HG02678 (cell line): ENCODE results near the gene ANTXR1.

Experiments
- ATAC-seq: cut with Tn5 transposase; IDR thresholded peaks from one replicate; pipeline ENCODE4 v1.9.1; 2021; ENCODE audit warnings: mild to moderate bottlenecking, moderate library complexity; ENCODE audit not compliant: unreplicated experiment

ANTXR1 gene

DNA sequence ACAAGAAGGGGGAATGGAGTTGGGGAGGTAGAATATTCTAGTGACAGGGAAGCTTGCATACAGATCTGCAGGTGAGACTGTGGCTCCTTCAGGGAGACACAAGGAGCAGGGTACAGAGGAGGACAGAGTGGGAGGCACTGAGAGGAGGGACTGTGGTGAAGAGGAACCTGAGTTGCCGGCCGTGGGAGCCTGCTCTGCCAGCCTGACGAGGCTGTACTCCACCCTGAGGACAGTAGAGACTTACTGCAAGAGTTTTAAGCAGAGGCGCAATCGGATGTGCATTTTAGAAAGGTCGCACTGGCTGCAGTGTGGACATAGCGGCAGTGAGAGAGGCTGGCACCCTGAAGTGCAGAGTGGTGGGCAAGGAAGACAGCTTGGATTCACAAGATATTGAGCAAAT, 188.3 kb downstream of the ANTXR1 start:
- ATAC-seq: no peak

GRCh38 chr2:69202327-69202726, 189.3 kb downstream of the ANTXR1 start:
- ATAC-seq: no peak

DNA sequence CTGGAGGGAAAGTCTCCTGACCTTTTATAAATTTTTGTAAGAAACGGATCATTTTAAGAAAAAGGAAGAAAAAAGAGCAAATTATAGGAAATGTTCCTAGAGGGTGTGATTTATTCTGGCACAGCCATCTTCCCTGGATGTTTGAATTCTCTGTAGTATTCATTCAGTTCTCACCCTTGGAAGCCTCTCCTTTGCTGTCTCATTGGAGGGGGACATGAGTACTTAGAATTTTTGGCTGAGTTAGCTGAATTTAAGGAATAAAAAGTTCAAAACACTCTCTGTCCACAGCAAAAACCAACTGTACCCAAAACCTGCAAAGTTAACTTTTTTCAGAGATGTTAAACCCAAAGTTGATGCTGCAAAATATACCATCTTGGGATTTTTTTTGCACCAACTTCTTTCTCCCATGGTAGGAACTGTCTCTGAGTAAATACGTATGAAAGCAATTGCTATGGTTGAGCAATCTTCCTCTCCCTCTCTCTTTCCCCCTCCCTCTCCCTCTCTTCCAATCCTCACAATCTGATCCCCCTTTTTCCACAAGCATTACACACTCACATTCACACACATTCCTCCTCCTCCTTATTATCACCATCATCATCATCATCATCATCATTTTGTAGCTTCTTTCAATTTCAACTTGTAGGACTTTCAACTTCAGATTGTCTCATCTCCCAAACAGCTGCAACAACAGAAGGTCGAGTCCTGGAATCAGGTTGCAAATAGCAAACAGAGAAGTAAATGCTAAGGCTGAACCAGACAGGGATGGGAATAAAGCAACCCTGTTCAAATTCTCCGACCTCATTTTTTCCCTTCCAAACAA, 190.4 kb downstream of the ANTXR1 start:
- ATAC-seq: no peak

- no peak for ATAC-seq
These were observed 191.7 kb downstream of the ANTXR1 start for GRCh38 chr2:69204654-69205053.

DNA sequence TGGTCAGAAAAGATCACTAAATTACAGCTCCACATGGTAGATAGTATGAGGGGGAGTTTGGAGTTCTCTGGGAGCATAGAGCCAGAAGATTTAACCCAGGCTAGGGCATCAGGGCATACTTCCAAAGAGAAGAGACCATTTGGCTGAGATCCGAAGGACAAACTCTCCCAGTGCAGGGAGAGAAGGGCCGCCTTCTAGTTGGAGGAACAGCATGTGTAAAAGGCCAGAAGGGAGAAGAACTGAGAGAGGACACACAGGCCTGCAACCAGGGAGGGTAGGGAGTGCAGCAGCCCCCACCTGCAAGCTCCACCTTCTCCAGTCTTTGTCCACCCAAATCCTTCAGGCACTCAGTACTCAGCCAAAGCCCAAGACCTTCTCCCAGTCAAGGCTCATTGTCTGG, 192.1 kb downstream of the ANTXR1 start:
- ATAC-seq: no peak

- ATAC-seq: no peak
These were observed 192.5 kb downstream of the ANTXR1 start for GRCh38 chr2:69205491-69205890.

GRCh38 chr2:69208023-69208595, 195.1 kb downstream of the ANTXR1 start:
- no peak for ATAC-seq

- ATAC-seq: no peak
These were observed 196.5 kb downstream of the ANTXR1 start for GRCh38 chr2:69209482-69209881.

- ATAC-seq: no peak
These were observed 197.4 kb downstream of the ANTXR1 start for GRCh38 chr2:69210385-69210784.

GRCh38 chr2:69211048-69211447, 198.1 kb downstream of the ANTXR1 start:
- no peak for ATAC-seq

- ATAC-seq: no peak
These were observed 198.7 kb downstream of the ANTXR1 start for GRCh38 chr2:69211686-69212085.

GRCh38 chr2:69212238-69213028, 199.5 kb downstream of the ANTXR1 start:
- no peak for ATAC-seq

DNA sequence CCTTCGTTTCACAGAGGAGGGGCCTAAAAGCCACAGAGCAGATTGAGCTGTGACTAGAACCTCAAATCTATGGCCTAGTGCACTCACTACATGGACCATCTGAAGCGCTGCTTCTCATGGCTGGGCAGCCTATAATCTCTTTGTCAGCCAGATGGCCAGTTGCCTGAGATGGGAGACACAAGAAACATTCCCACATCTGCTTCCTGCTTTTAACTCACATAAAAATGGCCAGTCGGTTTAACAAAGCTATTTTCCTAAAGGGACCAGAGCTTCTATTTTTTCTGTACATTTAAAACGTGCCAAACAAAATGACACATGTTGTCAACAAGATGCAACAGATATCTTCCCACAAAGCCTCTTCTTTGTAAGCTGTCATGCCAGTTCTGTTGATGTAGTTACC, 200.2 kb downstream of the ANTXR1 start:
- no peak for ATAC-seq

DNA sequence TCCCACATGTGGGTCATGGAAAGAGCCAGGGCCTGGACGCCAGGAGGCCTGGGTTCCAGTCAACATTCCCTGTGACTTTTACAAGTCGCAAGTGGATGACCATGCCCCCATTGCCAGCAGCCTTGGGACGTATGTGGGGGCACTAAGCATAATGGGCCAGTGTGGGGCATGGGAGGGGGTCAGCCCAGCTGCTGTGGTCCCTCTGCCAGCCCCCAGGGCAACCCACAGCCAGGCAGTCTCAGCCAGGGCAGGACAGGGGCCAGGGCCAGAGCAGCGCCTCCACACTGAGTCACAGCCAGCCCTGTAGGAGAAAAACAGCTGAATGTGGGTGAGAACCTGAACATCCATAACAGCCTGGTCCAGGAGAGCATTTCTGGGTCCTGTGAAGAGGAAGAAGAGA, 200.8 kb downstream of the ANTXR1 start:
- no peak for ATAC-seq

DNA sequence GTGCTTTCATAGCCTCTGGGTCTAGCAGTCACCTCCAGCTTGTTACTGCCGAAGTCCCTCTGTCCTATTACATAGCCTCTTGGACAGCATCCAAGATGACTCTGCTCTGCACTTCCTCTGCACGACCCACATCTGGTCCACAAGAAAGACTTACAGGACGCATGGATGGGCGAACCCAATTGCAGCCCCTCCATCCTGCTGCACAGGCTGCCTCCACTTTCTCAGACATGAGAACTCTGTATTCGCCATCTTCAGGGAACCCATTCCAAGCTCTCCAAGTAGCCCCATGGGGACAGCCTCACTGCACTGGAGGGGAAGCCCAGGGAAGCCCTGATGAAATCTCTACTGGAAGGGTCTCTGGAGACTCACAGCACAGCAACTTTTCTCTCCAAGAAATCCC, 201.9 kb downstream of the ANTXR1 start:
- ATAC-seq: no peak

DNA sequence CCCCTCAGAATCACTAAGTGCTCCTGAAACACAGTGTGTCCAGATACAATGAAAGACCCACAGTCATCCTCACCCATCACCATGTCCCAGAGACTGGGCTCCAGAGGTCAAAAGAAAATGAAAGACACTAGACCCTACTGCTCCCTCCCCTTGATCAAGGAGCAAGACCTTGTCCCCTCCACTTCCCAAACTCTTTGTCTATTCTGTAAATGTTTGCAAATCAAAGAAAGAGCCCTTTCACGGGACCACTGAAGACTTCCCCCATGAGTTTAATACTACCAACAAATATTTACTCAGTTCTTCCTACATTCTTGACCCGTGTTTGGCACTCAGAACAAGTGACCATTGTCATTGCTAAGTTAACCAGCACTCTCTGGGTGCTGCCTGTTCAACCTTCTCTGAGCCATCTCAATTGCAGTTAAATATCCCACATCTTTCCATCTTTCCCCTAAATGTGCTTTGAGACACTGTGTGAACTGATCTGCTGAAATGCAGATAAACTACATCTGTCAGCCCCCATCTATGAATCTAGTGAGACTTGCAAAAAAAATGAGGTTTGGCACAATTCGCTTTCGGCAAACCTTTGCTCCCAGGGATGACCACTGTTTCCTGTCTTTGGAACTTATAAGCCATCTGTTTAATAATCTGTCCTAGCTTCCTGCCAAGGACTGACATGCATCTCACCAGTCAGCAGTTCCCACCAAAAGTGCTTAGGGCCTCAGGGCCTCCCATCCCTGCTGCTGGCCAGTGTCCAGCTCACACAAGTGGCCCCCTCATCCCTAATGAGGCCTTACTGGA, 203.8 kb downstream of the ANTXR1 start:
- no peak for ATAC-seq

- no peak for ATAC-seq
These were observed 204.5 kb downstream of the ANTXR1 start for GRCh38 chr2:69217333-69218080.

DNA sequence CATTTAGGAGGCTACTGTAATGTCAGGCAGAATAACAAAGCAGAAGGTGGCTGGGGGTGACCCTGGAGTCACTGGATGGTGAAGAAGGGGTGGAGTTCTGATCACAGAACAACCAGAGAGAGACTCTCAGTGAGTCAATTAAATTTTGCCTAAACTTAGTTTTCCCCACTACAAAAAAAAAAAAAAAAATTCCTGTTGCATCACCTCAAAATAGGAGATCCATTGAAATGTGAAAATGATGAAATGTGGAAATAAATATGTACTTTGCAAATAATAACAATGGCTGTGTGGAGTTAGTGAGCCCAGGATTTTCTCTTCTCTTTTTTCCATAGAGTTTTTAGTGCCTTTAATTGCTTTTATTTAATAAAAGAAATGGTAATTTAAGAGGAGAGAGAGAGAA, 208.5 kb downstream of the ANTXR1 start:
- ATAC-seq: no peak

GRCh38 chr2:69221960-69222751, 209.2 kb downstream of the ANTXR1 start:
- no peak for ATAC-seq
